ENCODE results near the gene OR6N1. TPM values are rescaled to one million over a fixed set of nuclear protein-coding genes. Genes with fewer than 3 reads are reported as not detected.

The OR6N1 gene
- total and polyA plus RNA-seq, 2 of the 4 experiments (the other 2 are of a cell fraction), result not detected

DNA sequence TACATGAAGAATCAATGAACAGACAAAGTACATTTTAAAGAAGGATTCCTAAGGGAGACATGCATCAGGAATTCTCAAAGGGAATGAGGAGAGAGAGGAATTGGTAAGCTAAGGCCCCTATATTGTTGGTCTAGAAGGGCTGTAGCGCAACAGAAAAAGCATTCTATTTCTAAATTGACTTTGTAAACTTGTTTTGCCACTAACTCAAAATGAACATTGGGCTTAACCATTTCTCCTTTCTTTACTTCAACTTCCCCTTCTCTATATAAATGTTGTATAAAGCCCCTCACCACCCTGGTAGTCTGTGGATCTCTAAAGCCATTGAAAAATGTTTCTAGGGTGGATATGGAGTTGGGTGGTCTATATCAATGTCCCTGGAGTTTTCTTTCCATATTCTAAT lies 29.4 kb upstream of the OR6N1 start:
- in situ Hi-C loops (cut with MboI; ENCODE audit: low sequenced_read_pairs), result no loop called here
- no peak overlapping the region for H3K9ac ChIP-seq (ENCODE audit: low read depth, low read length)
- no peak overlapping the region for H2AFZ ChIP-seq (replicated peaks; ENCODE audit: low read length, poor library complexity)
- H3K56ac ChIP-seq (ENCODE audit: extremely low read depth, insufficient read depth, low read length), result no peak overlapping the region
- TF ChIP-seq MAZ (IDR thresholded peaks at IDR 0.05; ENCODE audit: borderline replicate concordance, low read depth, low read length) (no peak), SMC3 (IDR thresholded peaks at IDR 0.05; ENCODE audit: low read depth, low read length) (no peak), CHD1 (IDR thresholded peaks at IDR 0.05; ENCODE audit: low read depth, low read length) (no peak), POLR2A (IDR thresholded peaks at IDR 0.05; ENCODE audit: low read depth, low read length) (no peak), RAD21 (IDR thresholded peaks at IDR 0.05; ENCODE audit: low read length) (no peak), RFX5 (IDR thresholded peaks at IDR 0.05; ENCODE audit: low read depth, low read length) (no peak), NFE2L2 (IDR thresholded peaks at IDR 0.05; ENCODE audit: low read depth, low read length) (no peak), RCOR1 (IDR thresholded peaks at IDR 0.05; ENCODE audit: insufficient replicate concordance, low read length) (no peak), CTCF (conservative IDR thresholded peaks at IDR 0.05; ENCODE audit: low read depth, low read length) (no peak), CEBPB (IDR thresholded peaks at IDR 0.05; ENCODE audit: low read depth, low read length) (no peak), MAFK (IDR thresholded peaks at IDR 0.05; ENCODE audit: low read depth, low read length) (no peak), BHLHE40 (IDR thresholded peaks at IDR 0.05; ENCODE audit: low read depth, low read length) (no peak), FOS (IDR thresholded peaks at IDR 0.05; ENCODE audit: low read depth, low read length) (no peak), MXI1 (IDR thresholded peaks at IDR 0.05; ENCODE audit: borderline replicate concordance, low read depth, low read length) (no peak)
- TF ChIP-seq, protein P1, sequence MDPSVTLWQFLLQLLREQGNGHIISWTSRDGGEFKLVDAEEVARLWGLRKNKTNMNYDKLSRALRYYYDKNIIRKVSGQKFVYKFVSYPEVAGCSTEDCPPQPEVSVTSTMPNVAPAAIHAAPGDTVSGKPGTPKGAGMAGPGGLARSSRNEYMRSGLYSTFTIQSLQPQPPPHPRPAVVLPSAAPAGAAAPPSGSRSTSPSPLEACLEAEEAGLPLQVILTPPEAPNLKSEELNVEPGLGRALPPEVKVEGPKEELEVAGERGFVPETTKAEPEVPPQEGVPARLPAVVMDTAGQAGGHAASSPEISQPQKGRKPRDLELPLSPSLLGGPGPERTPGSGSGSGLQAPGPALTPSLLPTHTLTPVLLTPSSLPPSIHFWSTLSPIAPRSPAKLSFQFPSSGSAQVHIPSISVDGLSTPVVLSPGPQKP (IDR thresholded peaks at IDR 0.05; ENCODE audit: borderline replicate concordance, low read depth, low read length), result no peak
- TF ChIP-seq, protein P2, sequence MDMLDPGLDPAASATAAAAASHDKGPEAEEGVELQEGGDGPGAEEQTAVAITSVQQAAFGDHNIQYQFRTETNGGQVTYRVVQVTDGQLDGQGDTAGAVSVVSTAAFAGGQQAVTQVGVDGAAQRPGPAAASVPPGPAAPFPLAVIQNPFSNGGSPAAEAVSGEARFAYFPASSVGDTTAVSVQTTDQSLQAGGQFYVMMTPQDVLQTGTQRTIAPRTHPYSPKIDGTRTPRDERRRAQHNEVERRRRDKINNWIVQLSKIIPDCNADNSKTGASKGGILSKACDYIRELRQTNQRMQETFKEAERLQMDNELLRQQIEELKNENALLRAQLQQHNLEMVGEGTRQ (IDR thresholded peaks at IDR 0.05; ENCODE audit: low read depth, low read length), result no peak
- H3K4me3 ChIP-seq (ENCODE audit: insufficient read depth, low read depth, low read length), result no peak overlapping the region
- WGBS, 2 experiments (ENCODE audit: extremely low coverage in 2 of 2, insufficient read length in 1 of 2), result no CpG with 5 or more reads among the region's 1 CpG
- POLR2A ChIA-PET (ENCODE audit: unreplicated experiment), result no interaction called here
- no peak overlapping the region for H3K27ac ChIP-seq (ENCODE audit: insufficient read depth, low read length)
- no peak overlapping the region for H3K4ac ChIP-seq (ENCODE audit: low read depth, low read length)
- H2BK120ac ChIP-seq (ENCODE audit: low read depth, low read length), result no peak overlapping the region
- H4K5ac ChIP-seq (ENCODE audit: low read depth, low read length), result no peak overlapping the region
- CTCF ChIA-PET, result no interaction called here
- no peaks in the 10 kb centered on the region for H4K20me1 ChIP-seq (ENCODE audit: insufficient read depth, low read length)
- H4K8ac ChIP-seq (ENCODE audit: low read depth in 2 of 2, low read length in 2 of 2), result no peak overlapping the region
- H3K18ac ChIP-seq (ENCODE audit: low read depth, low read length), result no peak overlapping the region
- no TSS peak for BruUV-seq (replicated peaks)
- no peak for DNase-seq
- H3K9me1 ChIP-seq (ENCODE audit: insufficient read depth, low read length), result no peaks in the 10 kb centered on the region
- no peaks in the 10 kb centered on the region for H3K9me3 ChIP-seq (ENCODE audit: control insufficient read depth, insufficient read depth, low read length)
- dilution Hi-C loops (cut with HindIII; ENCODE audit: low sequenced_read_pairs, unreplicated experiment), result no loop called here
- H3K23ac ChIP-seq (ENCODE audit: low read depth, low read length), result no peak overlapping the region
- no peaks in the 10 kb centered on the region for H3K4me1 ChIP-seq (ENCODE audit: control insufficient read depth, insufficient read depth, low read length)
- H4K91ac ChIP-seq (ENCODE audit: insufficient read depth, low read depth, low read length), result no peak overlapping the region
- no peak overlapping the region for H2BK5ac ChIP-seq (ENCODE audit: low read depth, low read length, poor library complexity, severe bottlenecking)
- no peak for ATAC-seq (ENCODE audit: low read depth)
- no peaks in the 10 kb centered on the region for H3K36me3 ChIP-seq (ENCODE audit: control insufficient read depth, insufficient read depth, low read length)
- H2BK20ac ChIP-seq (ENCODE audit: low read depth, low read length), result no peak overlapping the region
- intact Hi-C loops (cut with micrococcal nuclease), result no loop called here
- H2AK5ac ChIP-seq (ENCODE audit: low read depth, low read length), result no peak overlapping the region
- no peak overlapping the region for H2AK9ac ChIP-seq (replicated peaks; ENCODE audit: low read depth, low read length, poor library complexity)
- no peaks in the 10 kb centered on the region for H3K79me1 ChIP-seq (ENCODE audit: low read depth in 1 of 2, low read length in 2 of 2)
- H3K27me3 ChIP-seq (ENCODE audit: control insufficient read depth, insufficient read depth, low read length), result no peaks in the 10 kb centered on the region
- H3K14ac ChIP-seq (replicated peaks; ENCODE audit: low read depth, low read length), result no peak overlapping the region
- H2BK15ac ChIP-seq (ENCODE audit: low read depth, low read length), result no peak overlapping the region
- H3K4me2 ChIP-seq (ENCODE audit: low read depth, low read length), result no peak overlapping the region
